Astrocyte of the hippocampus (primary cell): ENCODE results near the gene OR51E2.

Source experiments
- DNase-seq: peaks from one replicate; pipeline ENCODE4 v3.0.0; 2011; ENCODE audit warnings: low read depth, low spot score

The OR51E2 gene

GRCh38 chr11:4664183-4664582 lies 33.5 kb downstream of the OR51E2 start:
- DNase-seq, result no peak

DNA sequence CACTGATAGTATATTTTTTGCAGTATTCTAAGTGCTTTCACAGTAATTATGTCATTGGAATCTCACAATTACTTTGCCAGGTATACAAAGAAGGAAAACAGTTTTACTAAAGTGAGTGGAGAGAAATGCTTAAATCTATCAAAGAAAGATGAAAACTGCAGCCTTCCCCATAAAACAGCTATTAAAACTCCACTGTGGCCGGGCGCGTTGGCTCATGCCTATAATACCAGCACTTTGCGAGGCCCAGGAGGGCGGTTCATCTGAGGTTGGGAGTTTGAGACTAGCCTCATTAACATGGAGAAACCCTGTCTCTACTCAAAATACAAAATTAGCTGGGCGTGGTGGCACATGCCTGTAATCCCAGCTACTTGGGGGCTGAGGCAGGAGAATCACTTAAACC lies 34.8 kb downstream of the OR51E2 start:
- no peak for DNase-seq

DNA sequence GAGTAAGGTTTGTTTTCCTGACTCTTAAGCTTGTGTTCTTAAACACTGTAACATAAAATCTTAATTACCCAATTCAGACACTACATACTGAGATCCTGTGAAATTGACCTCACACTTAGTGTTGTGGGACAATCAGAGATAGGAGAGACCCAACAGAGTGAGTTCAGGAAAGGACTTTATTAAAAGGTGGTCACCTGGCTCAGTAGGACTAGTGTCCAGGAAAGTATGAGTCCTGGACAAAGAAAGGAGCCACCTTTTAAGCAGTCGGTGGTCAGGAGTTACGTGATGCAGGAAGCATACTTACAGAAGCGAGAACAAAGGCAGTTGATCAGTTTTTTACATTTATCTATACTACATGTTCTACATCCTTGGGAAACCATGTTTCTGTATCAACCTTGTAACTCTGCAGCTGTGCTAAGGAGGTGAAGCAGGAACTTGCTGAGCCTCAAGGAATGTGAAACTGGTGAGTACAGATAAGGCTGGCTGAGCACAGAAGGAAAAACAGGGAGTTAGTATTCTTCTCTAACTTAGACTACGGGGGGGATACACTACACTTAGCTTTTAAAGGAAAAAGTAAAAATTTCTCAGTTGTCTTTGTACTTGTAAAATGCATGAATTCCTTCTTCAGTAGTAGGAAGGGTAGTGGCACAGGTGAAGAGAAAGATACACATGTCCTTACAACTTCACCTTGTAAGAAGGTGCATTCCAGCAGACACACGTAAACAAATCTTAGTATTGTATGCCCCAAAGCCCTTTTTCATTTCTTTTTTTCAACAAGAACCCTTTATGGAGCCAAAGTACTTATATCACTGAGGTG lies 38.8 kb downstream of the OR51E2 start:
- no peak for DNase-seq

GRCh38 chr11:4654635-4655369 lies 42.9 kb downstream of the OR51E2 start:
- DNase-seq, result no peak

DNA sequence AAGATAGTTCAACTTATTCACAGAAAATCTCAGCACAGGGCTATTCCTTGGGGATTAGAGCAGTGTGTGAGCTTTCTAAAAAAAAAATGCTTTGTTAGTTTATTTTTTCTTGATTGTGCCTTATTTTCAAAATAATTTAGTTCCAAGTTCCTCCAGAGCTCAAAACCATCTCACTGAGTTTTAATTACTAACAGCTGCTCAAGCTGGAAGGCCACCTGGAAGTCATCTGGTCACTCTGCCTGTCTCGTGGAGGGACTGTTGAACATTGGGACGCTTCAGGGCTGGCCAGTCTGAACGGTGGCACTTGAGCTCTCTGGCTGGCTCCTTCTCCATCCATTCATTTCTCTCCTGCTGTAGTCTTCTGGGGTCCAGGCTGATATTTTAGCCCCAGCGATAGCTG lies 49.9 kb downstream of the OR51E2 start:
- DNase-seq, result no peak

GRCh38 chr11:4645974-4646373 lies 51.7 kb downstream of the OR51E2 start:
- no peak for DNase-seq

DNA sequence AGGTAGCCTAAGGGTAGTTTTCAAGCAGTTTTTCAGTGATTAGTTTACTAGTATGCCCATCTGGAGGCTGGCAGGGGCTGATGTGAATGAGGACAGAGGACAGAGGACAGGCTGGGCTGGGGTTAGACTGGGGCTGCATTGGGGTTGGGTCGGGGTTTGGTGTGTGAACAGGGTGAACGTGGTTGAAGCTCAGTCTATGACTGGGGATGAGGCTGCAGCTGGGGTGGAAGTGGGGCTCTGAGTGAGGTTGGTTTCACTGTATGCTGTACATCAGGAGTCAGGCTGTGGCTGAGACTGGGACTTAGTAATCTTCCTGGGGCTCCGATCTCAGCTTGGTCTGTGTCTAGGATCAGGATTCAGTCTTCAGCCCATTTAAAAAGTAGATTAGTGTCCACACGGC lies 53.4 kb downstream of the OR51E2 start:
- DNase-seq, result no peak

DNA sequence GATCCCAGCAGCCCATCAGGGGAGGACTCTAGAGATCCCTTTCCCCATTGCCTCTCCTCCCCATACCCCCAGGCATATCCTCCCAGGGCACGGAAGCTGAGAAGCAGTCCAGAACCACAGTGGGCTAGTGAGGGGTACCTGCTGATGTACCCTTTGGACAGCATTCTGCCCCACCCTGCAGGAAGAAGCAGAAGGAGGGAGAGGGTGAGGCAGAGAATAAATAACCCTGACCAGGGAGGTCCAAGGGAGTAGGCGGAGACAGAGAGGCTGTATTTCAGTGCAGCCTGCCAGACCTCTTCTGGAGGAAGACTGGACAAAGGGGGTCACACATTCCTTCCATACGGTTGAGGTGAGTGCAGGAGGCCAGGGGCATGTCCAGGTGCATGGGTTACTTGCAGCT lies 54.0 kb downstream of the OR51E2 start, which contains the start of gene OR51E1:
Gene OR51E1, plus strand, starts transcription at position 301 of the 400 bp plus-strand sequence. CDS start 8,545 bp downstream, outside the sequence.
- DNase-seq, result no peak

DNA sequence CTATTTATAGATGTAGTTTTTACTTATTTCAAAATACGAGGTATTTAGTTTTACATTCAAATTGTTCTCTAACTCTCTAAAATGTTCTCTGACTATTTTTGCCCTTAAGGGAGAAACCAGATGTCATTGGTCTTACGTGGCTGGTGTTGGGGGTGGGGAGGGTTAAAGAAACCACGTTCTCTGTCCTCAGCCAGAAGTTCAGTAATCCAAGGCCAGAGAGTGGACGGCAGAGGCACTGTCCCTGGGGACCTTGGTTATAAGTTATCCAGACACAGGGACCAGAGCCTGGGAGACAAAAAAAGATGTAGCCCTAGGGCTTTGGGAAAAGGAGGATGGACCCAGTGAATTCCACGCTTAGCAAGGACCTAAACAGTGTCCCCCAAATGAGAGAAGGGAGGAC lies 54.6 kb downstream of the OR51E2 start:
- no peak for DNase-seq

- DNase-seq, result no peak
Measured at GRCh38 chr11:4642043-4642442, 55.6 kb downstream of the OR51E2 start.

- DNase-seq, result no peak
Measured at GRCh38 chr11:4641501-4641900, 56.2 kb downstream of the OR51E2 start.

- no peak for DNase-seq
Measured at GRCh38 chr11:4639931-4640330, 57.7 kb downstream of the OR51E2 start.

DNA sequence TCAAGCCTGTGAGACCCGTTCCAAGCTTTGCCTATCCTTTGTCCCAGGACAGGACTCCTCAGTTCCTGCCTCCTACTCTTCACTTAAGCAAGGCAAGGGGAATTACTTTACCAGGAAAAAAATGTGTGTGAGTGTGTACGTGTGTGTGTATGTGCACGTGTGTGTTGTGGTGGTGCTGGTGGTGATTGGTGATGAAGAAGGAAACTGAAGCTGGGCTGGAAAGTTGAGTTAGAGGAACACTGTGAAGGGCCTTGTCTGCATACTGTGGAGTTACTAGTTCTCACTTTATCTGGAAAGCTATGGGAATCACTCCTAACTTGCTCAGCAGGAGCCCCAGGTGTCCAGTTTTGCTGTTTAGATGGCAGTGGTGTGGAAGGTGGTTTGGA lies 60.0 kb downstream of the OR51E2 start:
- DNase-seq, result no peak

GRCh38 chr11:4636962-4637661 lies 60.5 kb downstream of the OR51E2 start, which contains the start of gene OR51D1:
TSS of gene OR51D1 (plus strand) at chr11:4637477. CDS start at chr11:4639791, 2,314 bp downstream.
- DNase-seq, result peak; percentile 82

GRCh38 chr11:4636136-4636535 lies 61.5 kb downstream of the OR51E2 start:
- DNase-seq, result no peak
